Endothelial cell (in vitro differentiated cells): Measurements from ENCODE around the gene LNX2. TPM values are rescaled to one million over a fixed set of nuclear protein-coding genes. Genes with fewer than 3 reads are reported as not detected.

Source experiments
- DNase-seq: peaks from one replicate; pipeline ENCODE4 v3.0.0; 2021; ENCODE audit warnings: low spot score
- H3K27ac Mint-ChIP-seq: one replicate; pipeline ENCODE4 v1.8.0; 2021; ENCODE audit warnings: mixed read lengths, inconsistent platforms; ENCODE audit not compliant: unreplicated experiment
- H3K27me3 Mint-ChIP-seq: one replicate; pipeline ENCODE4 v1.8.0; 2021; ENCODE audit warnings: mild to moderate bottlenecking, moderate library complexity, mixed read lengths, inconsistent platforms; ENCODE audit not compliant: unreplicated experiment
- H3K36me3 Mint-ChIP-seq: one replicate; pipeline ENCODE4 v1.8.0; 2021; ENCODE audit warnings: mild to moderate bottlenecking, low read depth, mixed read lengths, inconsistent platforms; ENCODE audit not compliant: unreplicated experiment
- H3K4me1 Mint-ChIP-seq: one replicate; pipeline ENCODE4 v1.8.0; 2021; ENCODE audit warnings: mild to moderate bottlenecking, mixed read lengths, inconsistent platforms; ENCODE audit not compliant: unreplicated experiment
- H3K4me3 Mint-ChIP-seq: one replicate; pipeline ENCODE4 v1.8.0; 2021; ENCODE audit warnings: mild to moderate bottlenecking, mixed read lengths, inconsistent platforms; ENCODE audit not compliant: unreplicated experiment
- H3K9me3 Mint-ChIP-seq: one replicate; pipeline ENCODE4 v1.8.0; 2021; ENCODE audit warnings: mixed read lengths, inconsistent platforms; ENCODE audit not compliant: unreplicated experiment
- total RNA-seq: library from RNA; stranded (reverse); fragmentation: NEBNext Ultra II Directional; extraction: Animal tissue kit (Norgen Biotek cat#: 25700); gene quantifications from one replicate; pipeline ENCODE4 v1.2.1, GENCODE V29; 2021; ENCODE audit not compliant: unreplicated experiment
- TF ChIP-seq, protein P1 (sequence below): fragments of 200-600 bp; sonication (generic); IDR thresholded peaks from one replicate; pipeline ENCODE4 v1.5.0; 2021; ENCODE audit warnings: antibody characterized with exemption; ENCODE audit not compliant: unreplicated experiment

Gene LNX2
- total RNA-seq, 1 donor from 2014 or later: 14.0 TPM

- Mint-ChIP-seq H3K4me1 (no peaks in the 10 kb centered on the region), H3K9me3 (no peaks in the 10 kb centered on the region), H3K36me3 (no peaks in the 10 kb centered on the region), H3K4me3 (no peak overlapping the region), H3K27ac (no peak overlapping the region), H3K27me3 (peaks cover 4% of the 10 kb centered on the region)
- TF ChIP-seq, protein P1, sequence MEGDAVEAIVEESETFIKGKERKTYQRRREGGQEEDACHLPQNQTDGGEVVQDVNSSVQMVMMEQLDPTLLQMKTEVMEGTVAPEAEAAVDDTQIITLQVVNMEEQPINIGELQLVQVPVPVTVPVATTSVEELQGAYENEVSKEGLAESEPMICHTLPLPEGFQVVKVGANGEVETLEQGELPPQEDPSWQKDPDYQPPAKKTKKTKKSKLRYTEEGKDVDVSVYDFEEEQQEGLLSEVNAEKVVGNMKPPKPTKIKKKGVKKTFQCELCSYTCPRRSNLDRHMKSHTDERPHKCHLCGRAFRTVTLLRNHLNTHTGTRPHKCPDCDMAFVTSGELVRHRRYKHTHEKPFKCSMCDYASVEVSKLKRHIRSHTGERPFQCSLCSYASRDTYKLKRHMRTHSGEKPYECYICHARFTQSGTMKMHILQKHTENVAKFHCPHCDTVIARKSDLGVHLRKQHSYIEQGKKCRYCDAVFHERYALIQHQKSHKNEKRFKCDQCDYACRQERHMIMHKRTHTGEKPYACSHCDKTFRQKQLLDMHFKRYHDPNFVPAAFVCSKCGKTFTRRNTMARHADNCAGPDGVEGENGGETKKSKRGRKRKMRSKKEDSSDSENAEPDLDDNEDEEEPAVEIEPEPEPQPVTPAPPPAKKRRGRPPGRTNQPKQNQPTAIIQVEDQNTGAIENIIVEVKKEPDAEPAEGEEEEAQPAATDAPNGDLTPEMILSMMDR: no peak
- DNase-seq: no peak
These were observed 114.5 kb downstream of the LNX2 start for GRCh38 chr13:27505792-27506191.

DNA sequence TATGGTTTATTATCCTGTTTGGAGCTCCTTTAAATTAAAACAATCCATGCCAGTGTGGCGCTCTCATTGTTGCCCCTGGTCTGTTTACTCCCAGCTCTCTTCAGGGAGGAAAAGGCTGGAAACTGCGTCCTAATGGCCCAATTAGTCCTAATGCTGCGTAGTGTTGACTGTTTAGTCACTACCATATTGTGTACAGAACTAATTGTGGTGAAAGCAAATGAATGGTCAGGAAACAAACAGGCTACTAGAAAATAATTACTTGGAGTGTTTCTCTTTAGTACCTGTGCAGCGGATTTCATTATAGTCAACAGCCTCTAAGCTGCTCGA is 115.5 kb downstream of the LNX2 start:
- no peak for DNase-seq
- no peaks in the 10 kb centered on the region for H3K4me1 Mint-ChIP-seq
- H3K4me3 Mint-ChIP-seq: no peak overlapping the region
- TF ChIP-seq, protein P1: no peak
- peaks cover 4% of the 10 kb centered on the region for H3K27me3 Mint-ChIP-seq
- H3K36me3 Mint-ChIP-seq: no peaks in the 10 kb centered on the region
- H3K27ac Mint-ChIP-seq: no peak overlapping the region
- H3K9me3 Mint-ChIP-seq: no peaks in the 10 kb centered on the region

DNA sequence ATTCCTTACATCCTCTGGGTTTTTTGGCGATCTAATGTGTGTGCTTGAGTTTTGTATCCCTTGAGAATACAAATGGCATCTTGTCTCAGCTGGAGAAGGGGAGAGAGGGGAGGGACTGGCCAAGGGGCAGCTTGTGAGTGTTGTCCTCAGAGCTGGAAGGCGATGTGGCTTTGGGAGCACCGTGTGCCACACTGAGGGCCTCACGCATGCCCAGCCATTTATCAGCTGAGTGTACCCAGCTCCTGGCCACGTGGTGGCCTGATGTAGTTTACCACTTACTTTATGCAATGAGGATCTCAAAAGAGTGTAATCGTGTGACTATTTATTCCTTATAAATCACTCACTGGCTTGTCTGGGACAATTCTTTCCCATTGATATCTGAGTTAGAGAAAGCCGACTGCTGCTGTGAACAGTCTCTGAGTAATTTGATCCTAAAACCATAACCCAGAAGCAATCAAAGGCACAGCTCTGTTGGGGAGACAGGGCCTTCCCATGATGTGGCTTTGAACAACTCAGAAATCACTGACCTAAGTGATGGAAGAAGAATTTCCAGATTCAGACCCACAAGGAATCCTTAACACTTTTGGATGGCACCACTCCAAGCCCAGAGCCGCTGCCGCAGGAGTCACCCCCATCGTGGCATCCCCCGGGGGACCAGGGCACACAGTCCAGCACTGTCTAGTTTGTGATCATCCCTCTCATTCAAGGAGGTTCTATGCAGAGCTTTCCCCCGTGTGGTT is 116.0 kb downstream of the LNX2 start:
- H3K27ac Mint-ChIP-seq: no peak overlapping the region
- H3K36me3 Mint-ChIP-seq: no peaks in the 10 kb centered on the region
- no peaks in the 10 kb centered on the region for H3K4me1 Mint-ChIP-seq
- H3K9me3 Mint-ChIP-seq: no peaks in the 10 kb centered on the region
- TF ChIP-seq, protein P1: no peak
- no peak overlapping the region for H3K4me3 Mint-ChIP-seq
- peaks cover 7% of the 10 kb centered on the region for H3K27me3 Mint-ChIP-seq
- DNase-seq: no peak

GRCh38 chr13:27500806-27501534 is 119.4 kb downstream of the LNX2 start:
- no peak overlapping the region for H3K4me3 Mint-ChIP-seq
- H3K4me1 Mint-ChIP-seq: no peaks in the 10 kb centered on the region

More at GRCh38 chr13:27500806-27501534, 119.4 kb downstream of the LNX2 start:
- Mint-ChIP-seq H3K36me3 (no peaks in the 10 kb centered on the region), H3K27ac (no peak overlapping the region), H3K9me3 (no peaks in the 10 kb centered on the region), H3K27me3 (peaks cover 3% of the 10 kb centered on the region)
- DNase-seq: no peak
- TF ChIP-seq, protein P1: no peak
